ENCODE results near the gene CROCC2.

- TF ChIP-seq ZNF274 (IDR thresholded peaks at IDR 0.05; ENCODE audit: insufficient read depth, insufficient read length) (no peak), SIN3A (IDR thresholded peaks at IDR 0.05; ENCODE audit: low read depth, low read length) (no peak), BMI1 (IDR thresholded peaks at IDR 0.05; ENCODE audit: borderline replicate concordance) (no peak), POLR2A (IDR thresholded peaks at IDR 0.05; ENCODE audit: low read depth, low read length) (no peak)
These were observed 94.7 kb downstream of the CROCC2 start for GRCh38 chr2:241000831-241001321.

All from GM12878 (cell line).